Neural progenitor cell (in vitro differentiated cells): ENCODE measurements around the gene TSPAN18. TPM values are rescaled to one million over a fixed set of nuclear protein-coding genes. Genes with fewer than 3 reads are reported as not detected.
A peak's percentile ranks its signal among the peaks of the same experiment; 100 is the strongest.

Experiments
- DNase-seq: peaks from one replicate; pipeline ENCODE4 v3.0.0-alpha.2; 2016; ENCODE audit warnings: low spot score
- H2AFZ ChIP-seq: fragments of 200-600 bp; sonication (generic); replicated peaks from 2 replicates; pipeline ENCODE4 v1.6.1; 2016; ENCODE audit warnings: antibody characterized with exemption
- H3F3A ChIP-seq: fragments of 200-600 bp; sonication (generic); 2 replicates; pipeline ENCODE4 v1.6.1; 2016; ENCODE audit warnings: antibody characterized with exemption, low read depth
- H3K27ac ChIP-seq: fragments of 200-600 bp; sonication (generic); 2 replicates; pipeline ENCODE4 v1.5.1; 2016; ENCODE audit warnings: mild to moderate bottlenecking
- H3K27me3 ChIP-seq: fragments of 200-600 bp; sonication (generic); 2 replicates; pipeline ENCODE4 v1.6.1; 2016; ENCODE audit warnings: mild to moderate bottlenecking, moderate library complexity
- H3K36me3 ChIP-seq: fragments of 200-600 bp; sonication (generic); 2 replicates; pipeline ENCODE4 v1.5.1; 2016
- H3K4me1 ChIP-seq: fragments of 200-600 bp; sonication (generic); 2 replicates; pipeline ENCODE4 v1.6.1; 2016; ENCODE audit warnings: mixed run types
- H3K4me2 ChIP-seq: fragments of 200-600 bp; sonication (generic); 2 replicates; pipeline ENCODE4 v1.6.1; 2016
- H3K4me3 ChIP-seq: fragments of 200-600 bp; sonication (generic); 2 replicates; pipeline ENCODE4 v1.5.1; 2016
- H3K79me2 ChIP-seq: fragments of 200-600 bp; sonication (generic); 2 replicates; pipeline ENCODE4 v1.6.1; 2016; ENCODE audit warnings: low read depth
- H3K9ac ChIP-seq: fragments of 200-600 bp; sonication (generic); 2 replicates; pipeline ENCODE4 v1.6.1; 2016
- H3K9me3 ChIP-seq: fragments of 200-600 bp; sonication (generic); 2 replicates; pipeline ENCODE4 v1.5.1; 2016; ENCODE audit warnings: low read depth
- H4K20me1 ChIP-seq: fragments of 200-600 bp; sonication (generic); 2 replicates; pipeline ENCODE4 v1.6.1; 2016; ENCODE audit warnings: low read depth
- H3K27ac Mint-ChIP-seq: 3 replicates; pipeline ENCODE4 v1.8.0; 2021; ENCODE audit warnings: mixed read lengths
- H3K27me3 Mint-ChIP-seq: 2 replicates; pipeline ENCODE4 v1.8.0; 2022; ENCODE audit warnings: low read depth, mild to moderate bottlenecking, inconsistent platforms, moderate library complexity, mixed read lengths; ENCODE audit not compliant: insufficient read depth
- H3K36me3 Mint-ChIP-seq: 3 replicates; pipeline ENCODE4 v1.8.0; 2021; ENCODE audit warnings: mixed read lengths
- H3K4me1 Mint-ChIP-seq: 3 replicates; pipeline ENCODE4 v1.8.0; 2021; ENCODE audit warnings: mixed read lengths
- H3K4me3 Mint-ChIP-seq: 3 replicates; pipeline ENCODE4 v1.8.0; 2021; ENCODE audit warnings: mild to moderate bottlenecking, moderate library complexity, mixed read lengths
- H3K9me3 Mint-ChIP-seq: 3 replicates; pipeline ENCODE4 v1.8.0; 2020; ENCODE audit warnings: mixed read lengths
- CTCF ChIP-seq: fragments of 200-600 bp; sonication (generic); IDR thresholded peaks from 2 replicates; pipeline ENCODE4 v1.5.1; 2017; ENCODE audit warnings: antibody characterized with exemption, mild to moderate bottlenecking
- EZH2 ChIP-seq: fragments of 200-600 bp; sonication (generic); IDR thresholded peaks from 2 replicates; pipeline ENCODE4 v1.6.1; 2017; ENCODE audit warnings: antibody characterized with exemption, mild to moderate bottlenecking, moderate library complexity
- EZH2phosphoT487 ChIP-seq: fragments of 200-600 bp; sonication (generic); IDR thresholded peaks from 2 replicates; pipeline ENCODE4 v1.6.1; 2017; ENCODE audit warnings: antibody characterized with exemption
- total RNA-seq: library from RNA; depleted of rRNA; stranded (reverse); fragments of >200 nt; gene quantifications from 2 replicates; pipeline ENCODE4 v1.2.3, GENCODE V29; 2015; ENCODE audit warnings: low replicate concordance

The TSPAN18 gene
- total RNA-seq, 1 donor from 2014 or later, result 16.5 TPM

GRCh38 chr11:44763121-44763820, 36.5 kb downstream of the TSPAN18 start:
- H3K27me3 Mint-ChIP-seq, result peaks cover 2% of the 10 kb centered on the region
- Histone ChIP-seq H3K9ac (no peak overlapping the region), H3K9me3 (peaks cover 6% of the 10 kb centered on the region), H3K27ac (no peak overlapping the region), H2AFZ (no peak overlapping the region), H3K4me1 (peaks cover 53% of the 10 kb centered on the region), H4K20me1 (peaks cover 38% of the 10 kb centered on the region), H3K4me3 (no peak overlapping the region), H3K36me3 (peaks cover 8% of the 10 kb centered on the region), H3F3A (peaks cover 32% of the 10 kb centered on the region), H3K79me2 (peaks cover 7% of the 10 kb centered on the region), H3K4me2 (peak overlapping the region; percentile 31), H3K27me3 (no peaks in the 10 kb centered on the region)
- H3K27ac Mint-ChIP-seq, result no peak overlapping the region
- peaks cover 60% of the 10 kb centered on the region for H3K4me1 Mint-ChIP-seq
- H3K4me3 Mint-ChIP-seq, result peak overlapping the region; percentile 14
- peaks cover 17% of the 10 kb centered on the region for H3K9me3 Mint-ChIP-seq
- TF ChIP-seq EZH2phosphoT487, result no peak
- no peak for TF ChIP-seq CTCF
- no peak for TF ChIP-seq EZH2
- DNase-seq, result no peak
- H3K36me3 Mint-ChIP-seq, result peaks cover 37% of the 10 kb centered on the region

GRCh38 chr11:44764583-44764982, 37.8 kb downstream of the TSPAN18 start:
- Histone ChIP-seq H3K9me3 (peaks cover 6% of the 10 kb centered on the region), H3K27me3 (no peaks in the 10 kb centered on the region), H3K9ac (no peak overlapping the region), H3K79me2 (peaks cover 4% of the 10 kb centered on the region), H4K20me1 (peaks cover 35% of the 10 kb centered on the region), H3K27ac (no peak overlapping the region), H3K36me3 (peaks cover 11% of the 10 kb centered on the region), H3K4me1 (peaks cover 45% of the 10 kb centered on the region), H3K4me3 (no peak overlapping the region), H3F3A (peaks cover 30% of the 10 kb centered on the region), H2AFZ (no peak overlapping the region), H3K4me2 (no peak overlapping the region)
- H3K4me1 Mint-ChIP-seq, result peaks cover 57% of the 10 kb centered on the region
- peaks cover 17% of the 10 kb centered on the region for H3K9me3 Mint-ChIP-seq
- no peaks in the 10 kb centered on the region for H3K27me3 Mint-ChIP-seq
- H3K36me3 Mint-ChIP-seq, result peaks cover 44% of the 10 kb centered on the region
- H3K4me3 Mint-ChIP-seq, result no peak overlapping the region
- TF ChIP-seq EZH2 (no peak), CTCF (no peak), EZH2phosphoT487 (no peak)
- H3K27ac Mint-ChIP-seq, result no peak overlapping the region
- no peak for DNase-seq

- peaks cover 28% of the 10 kb centered on the region for H3F3A ChIP-seq
These were observed 38.3 kb downstream of the TSPAN18 start for GRCh38 chr11:44765026-44765595.

More at GRCh38 chr11:44765026-44765595, 38.3 kb downstream of the TSPAN18 start:
- Histone ChIP-seq H3K27me3 (no peaks in the 10 kb centered on the region), H3K9me3 (peaks cover 6% of the 10 kb centered on the region), H3K27ac (no peak overlapping the region), H3K36me3 (peaks cover 11% of the 10 kb centered on the region), H3K4me1 (peaks cover 41% of the 10 kb centered on the region), H3K9ac (no peak overlapping the region), H3K4me3 (no peak overlapping the region), H2AFZ (no peak overlapping the region), H4K20me1 (peaks cover 29% of the 10 kb centered on the region), H3K79me2 (peaks cover 4% of the 10 kb centered on the region), H3K4me2 (no peak overlapping the region)
- DNase-seq, result no peak
- Mint-ChIP-seq H3K4me3 (no peak overlapping the region), H3K4me1 (peaks cover 52% of the 10 kb centered on the region), H3K27ac (no peak overlapping the region), H3K9me3 (peaks cover 17% of the 10 kb centered on the region), H3K36me3 (peaks cover 47% of the 10 kb centered on the region), H3K27me3 (no peaks in the 10 kb centered on the region)
- TF ChIP-seq EZH2 (no peak), CTCF (no peak), EZH2phosphoT487 (no peak)
